GM19238 (cell line): ENCODE results near the gene LSM7.
"Not testable (repeated sequence)": the region's sequence is repeated elsewhere in the genome, so short reads cannot be mapped to it uniquely, and the experiment has no call there.

ENCODE experiments used
- DNase-seq: peaks from one replicate; pipeline ENCODE4 v3.0.0; 2011; ENCODE audit warnings: low spot score; ENCODE audit not compliant: insufficient read length

Gene LSM7

DNA sequence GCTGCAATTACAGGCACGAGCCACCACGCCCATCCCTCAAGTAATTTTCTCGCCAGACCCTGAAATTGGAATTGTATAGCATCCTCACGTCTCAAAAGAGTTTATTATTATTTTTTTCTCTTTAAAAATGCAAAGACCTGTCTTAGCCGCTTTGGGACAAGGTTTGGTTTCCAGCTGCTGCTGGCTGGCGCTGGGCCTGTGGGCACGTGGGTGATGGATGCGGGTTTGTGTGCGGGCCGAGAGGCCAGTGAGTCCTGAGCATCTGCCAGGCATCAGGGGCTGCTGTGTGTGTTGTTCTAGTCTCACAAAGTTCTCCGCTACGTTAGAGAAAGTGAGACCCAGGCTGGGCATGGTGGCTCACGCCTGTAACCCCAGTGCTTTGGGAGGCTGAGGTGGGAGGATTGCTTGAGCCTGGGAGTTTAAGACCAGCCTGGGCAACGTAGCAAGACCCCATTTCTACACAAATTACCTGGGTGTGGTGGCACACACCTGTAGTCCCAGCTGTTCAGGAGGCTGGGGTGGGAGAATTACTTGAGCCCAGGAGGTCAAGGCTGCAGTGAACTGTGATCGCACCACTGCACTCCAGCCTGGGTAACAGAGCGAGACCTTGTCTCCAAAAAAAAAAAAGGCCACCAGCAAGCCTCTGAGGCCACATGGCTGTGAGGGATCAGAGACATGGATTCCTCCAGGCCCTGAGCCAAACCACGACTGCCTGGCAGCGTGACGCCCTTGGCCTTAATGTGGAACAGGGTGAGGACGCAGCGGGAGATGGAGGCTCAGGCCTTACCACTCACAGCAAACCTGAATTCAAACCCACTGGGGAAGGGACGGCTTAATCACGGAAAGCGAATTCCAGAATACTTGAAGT lies 27.0 kb upstream of the LSM7 start:
- DNase-seq = no peak

DNA sequence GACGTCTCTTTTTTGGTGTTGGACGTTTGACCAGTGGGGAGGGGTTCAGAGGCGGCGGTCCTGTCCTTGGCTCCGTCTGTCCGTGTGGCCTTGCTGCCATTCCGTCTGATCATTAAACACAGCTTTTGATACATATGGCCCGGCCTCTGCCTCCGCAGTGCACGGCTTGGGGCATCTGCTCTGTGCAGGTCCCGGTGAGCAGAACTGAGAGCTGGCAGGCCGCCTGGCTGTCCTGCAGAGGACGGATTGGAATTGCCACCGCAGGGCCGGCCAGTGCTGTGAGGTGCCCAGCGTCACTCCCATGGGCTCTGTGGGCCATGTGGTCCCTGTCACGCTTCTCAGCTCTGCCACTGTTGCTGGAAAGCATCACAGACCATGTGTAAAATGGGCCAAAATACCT lies 26.3 kb upstream of the LSM7 start:
- no peak for DNase-seq

DNA sequence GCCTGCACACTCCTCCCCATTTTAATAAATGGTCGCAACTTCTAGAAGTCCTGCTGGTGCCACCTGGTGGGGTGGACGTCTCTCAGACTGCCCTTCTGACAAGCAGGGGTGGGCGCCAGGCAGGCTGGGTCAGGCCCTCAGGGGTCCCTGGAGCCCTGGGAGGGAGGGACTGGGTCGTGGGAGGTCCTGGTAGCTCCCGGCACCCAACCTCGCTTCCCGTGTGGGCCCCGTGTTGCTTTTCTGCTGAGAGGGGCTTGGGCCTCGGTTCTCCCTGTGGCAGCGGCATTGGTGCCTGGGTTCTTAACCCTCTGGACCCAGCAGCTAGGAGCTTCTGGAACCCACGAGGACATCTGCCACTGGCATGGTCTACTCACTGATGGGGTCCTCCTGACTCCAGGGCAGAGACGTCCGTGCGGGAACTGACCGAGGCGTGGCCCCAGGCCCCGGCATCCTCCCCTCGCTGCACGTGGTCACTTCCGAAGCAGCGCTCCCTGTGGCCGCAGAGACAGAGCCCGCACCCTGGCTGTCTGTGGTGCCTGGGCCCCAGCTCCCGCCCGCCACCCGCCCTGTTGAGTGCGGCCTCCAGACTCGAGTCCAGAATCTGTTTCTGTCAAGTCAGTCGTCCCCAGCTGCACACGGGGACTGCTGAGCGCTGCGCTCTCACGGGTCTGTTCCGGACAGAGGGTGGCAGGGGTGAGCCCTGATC lies 25.7 kb upstream of the LSM7 start:
- DNase-seq = no peak

DNA sequence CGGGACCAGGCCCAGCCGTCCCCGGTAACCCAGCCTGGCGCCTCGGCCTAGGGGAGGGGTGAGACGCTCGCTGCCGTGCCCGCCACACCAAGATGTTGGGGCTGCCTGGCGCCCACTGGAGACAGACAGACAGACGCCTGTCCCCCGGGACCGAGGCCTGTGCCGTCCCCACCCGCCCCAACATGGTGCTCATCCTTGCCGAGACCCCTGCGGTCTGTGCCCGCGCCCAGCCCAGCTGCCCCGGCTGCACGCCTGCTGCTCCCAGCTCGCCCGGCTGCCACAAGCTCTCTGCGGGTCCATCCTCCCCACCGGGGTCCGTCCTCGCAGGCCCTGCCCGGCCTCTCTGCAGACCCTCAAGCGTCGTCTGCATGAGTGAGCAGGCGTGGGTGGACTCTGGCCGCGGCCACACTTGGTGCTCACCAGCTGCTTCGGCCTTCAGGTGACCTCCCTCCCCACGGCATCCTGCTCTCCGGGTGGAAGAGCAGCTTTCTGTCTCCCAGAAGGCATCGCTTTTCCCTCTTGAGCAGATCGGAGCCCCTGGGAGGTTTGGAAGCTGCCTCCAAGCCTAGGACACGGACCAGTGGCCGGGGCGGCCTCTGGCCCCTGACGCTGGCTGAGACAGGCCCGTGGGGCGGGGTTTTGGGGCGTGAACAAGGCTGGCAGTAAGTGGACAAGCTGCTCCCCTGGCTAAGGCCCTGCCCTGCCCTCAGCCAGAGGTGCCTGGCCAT lies 24.9 kb upstream of the LSM7 start:
- DNase-seq = no peak

DNA sequence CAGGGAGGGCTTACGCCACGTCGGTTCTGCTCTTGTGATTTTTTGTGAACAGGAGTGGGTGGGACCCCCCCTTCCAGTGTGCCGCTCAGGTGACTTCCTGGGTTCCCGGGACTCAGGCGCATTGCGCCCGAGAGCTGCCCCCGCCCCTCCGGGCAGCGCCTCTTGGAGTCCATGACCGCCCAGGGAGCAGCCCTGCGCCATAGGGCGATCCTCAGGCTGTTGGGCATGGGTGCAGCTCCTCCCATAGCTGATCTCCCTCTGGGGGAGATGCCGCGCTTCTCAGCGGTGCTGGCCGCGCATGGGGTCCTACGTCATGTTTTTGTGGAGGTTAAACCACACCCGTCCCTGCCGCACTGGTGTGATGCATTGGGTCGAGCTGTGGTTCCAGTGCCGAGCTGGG lies 23.7 kb upstream of the LSM7 start:
- no peak for DNase-seq

DNA sequence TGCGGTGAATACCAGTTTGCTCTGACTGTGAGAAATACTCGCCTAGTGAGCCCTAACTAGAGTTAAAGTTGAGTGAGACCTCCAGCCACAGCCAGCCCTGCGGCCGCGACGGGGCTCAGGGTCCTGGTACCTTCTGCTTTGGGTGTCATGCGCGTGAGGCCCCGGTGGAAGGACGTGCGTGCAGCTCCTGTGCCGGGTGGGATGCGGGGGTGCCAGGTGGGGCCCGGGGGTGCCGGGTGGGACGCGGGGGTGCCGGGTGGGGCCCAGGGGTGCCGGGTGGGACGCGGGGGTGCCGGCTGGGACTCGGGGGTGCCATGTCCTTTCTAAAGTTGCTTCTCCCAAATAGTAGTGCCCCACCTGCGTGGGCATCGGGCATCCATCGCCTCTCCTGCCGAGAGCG lies 23.2 kb upstream of the LSM7 start:
- no peak for DNase-seq

DNA sequence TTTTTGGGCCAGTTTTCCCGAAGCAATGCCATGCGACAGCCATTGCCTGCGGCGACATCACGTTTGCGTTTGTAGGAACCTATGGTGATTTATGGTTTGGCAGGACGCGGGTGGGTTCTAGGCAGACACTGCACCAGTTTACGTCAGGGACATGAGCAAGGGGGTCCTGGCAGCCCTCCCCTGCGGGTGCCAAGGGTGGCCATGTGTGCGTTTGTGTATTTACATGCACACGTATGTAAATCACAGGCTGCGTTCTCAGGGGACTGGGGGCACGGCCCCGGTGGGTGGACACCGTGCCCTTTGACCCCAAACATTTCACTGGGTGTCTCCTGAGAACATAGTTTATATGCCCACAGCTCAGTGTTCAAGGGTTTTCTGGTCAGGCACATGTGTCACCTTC lies 22.3 kb upstream of the LSM7 start:
- DNase-seq = no peak

DNA sequence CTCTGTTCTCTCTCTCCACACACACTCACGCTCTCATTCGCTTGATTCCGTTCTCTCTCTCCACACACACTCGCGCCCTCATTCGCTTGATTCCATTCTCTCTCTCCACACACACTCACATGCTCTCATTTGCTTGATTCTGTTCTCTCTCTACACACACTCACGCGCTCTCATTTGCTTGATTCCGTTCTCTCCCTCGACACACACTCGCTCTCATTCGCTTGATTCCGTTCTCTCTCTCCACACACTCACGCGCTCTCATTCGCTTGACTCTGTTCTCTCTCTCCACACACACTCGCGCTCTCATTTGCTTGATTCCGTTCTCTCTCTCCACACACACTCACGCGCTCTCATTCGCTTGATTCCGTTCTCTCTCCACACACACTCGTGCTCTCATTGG lies 21.4 kb upstream of the LSM7 start:
- DNase-seq = not testable (repeated sequence)

DNA sequence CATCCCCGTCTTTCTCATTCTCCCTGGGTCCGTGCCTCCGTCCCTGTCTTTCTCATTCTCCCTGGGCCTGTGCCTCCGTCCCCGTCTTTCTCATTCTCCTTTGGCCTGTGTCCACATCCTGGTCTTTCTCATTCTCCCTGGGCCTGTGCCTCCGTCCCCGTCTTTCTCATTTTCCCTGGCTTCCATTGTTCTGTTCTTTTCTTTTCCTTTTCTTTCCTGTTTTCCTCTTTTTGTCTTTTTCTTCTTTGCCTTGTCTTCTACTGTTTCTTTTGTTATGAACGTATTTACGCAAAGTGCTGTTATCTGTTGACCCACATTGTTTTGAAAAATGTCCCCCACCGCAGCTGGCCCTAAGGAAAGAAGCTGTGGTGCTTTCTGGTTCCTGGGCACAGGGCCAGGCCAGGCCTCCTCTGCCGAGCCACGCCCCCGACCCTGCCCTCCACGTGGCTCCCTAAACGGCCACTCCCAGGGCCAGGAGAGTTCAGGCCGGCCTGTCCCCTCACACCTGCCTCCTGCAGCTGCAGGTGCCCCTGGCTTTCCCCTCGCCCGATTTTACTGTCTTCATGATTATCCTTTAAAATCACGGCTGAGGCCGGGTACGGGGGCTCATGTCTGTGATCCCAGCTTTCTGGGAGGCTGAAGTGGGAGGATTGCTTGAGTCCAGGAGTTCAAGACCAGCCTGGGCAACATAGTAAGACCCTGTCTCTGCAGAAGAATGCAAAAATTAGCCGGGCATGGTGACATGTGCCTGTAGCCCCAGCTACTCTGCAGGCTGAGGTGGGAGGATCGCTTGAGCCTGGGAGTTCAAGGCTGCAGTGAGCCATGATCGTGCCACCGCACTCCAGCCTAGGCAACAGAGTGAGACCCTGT lies 17.6 kb upstream of the LSM7 start:
- no peak for DNase-seq

DNA sequence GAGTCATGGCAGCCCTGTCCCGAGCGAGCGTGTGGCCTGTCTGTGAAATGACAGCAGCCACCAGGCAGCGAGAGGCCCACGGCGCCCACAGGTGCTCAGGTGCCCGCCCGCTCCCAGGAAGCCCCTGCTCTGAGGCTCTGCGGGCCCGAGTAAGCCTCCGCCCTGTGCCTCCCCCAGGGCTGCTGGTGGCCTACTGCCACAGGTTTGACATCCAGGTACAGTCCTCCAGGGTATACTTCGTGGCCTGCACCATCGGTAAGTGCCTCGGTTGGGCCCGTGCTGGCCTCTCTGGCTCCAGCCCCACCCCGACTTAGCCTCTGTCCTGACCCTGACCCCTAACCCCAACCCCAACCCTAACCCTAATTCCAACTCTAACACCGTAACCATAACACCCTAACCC lies 16.7 kb upstream of the LSM7 start:
- DNase-seq = no peak

DNA sequence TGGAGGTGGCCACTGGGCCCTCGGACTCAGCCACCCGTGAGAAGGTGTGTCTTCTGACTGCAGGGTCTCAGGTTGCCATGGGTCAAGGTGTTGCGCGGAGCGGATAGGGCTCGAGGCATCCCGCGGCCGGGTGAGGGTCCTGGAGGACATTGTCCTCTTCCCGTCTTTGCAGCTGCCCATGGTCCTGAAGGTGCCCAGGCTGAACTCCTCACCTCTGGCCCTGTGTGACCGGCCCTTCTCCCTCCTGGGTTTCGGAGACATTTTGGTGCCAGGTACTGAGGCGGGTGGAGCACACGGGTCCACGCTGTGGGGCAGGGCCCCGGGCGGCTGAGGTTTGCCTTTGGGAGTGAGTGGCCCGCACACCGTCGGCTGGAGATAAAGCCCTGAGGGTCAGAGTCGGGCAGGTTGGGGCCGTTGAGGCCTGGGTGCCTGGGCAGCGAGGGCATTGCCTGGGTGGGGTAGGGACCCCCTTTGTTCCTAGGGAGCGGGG lies 16.0 kb upstream of the LSM7 start:
- DNase-seq = no peak

DNA sequence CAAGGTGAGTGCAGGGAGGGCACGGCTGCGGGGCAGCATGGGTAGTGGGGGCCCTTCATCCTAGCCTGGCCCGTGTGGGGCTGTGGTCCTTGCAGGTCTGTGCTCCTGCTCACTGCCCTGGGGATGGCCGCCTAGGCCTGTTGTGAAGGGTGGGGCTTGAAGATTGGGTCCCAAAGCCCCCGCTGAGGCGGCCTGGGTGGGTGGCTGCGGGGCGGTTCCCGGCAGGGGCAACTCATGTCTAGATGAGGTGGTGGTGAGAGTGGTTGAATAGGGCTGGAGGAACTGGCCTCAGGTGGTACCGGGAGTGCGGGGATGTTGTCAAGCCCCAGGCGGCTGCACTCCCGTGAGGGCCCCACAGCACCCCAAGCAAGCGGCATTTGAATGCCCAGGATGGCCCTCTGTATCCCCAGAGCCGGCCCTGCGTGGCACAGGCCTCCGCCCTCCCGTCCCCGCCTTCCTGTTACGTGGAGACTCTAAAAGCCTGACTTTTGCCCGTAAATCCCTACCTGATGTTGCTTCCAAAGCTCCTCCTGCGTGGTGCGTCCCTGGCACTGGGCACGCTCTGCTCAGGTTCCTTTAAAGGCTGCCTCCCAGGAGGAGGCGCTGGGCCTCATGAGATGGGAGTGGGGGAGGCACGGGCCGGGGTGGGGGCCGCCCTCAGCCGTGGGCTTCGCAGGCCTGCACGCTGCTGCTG lies 15.1 kb upstream of the LSM7 start:
- no peak for DNase-seq

DNA sequence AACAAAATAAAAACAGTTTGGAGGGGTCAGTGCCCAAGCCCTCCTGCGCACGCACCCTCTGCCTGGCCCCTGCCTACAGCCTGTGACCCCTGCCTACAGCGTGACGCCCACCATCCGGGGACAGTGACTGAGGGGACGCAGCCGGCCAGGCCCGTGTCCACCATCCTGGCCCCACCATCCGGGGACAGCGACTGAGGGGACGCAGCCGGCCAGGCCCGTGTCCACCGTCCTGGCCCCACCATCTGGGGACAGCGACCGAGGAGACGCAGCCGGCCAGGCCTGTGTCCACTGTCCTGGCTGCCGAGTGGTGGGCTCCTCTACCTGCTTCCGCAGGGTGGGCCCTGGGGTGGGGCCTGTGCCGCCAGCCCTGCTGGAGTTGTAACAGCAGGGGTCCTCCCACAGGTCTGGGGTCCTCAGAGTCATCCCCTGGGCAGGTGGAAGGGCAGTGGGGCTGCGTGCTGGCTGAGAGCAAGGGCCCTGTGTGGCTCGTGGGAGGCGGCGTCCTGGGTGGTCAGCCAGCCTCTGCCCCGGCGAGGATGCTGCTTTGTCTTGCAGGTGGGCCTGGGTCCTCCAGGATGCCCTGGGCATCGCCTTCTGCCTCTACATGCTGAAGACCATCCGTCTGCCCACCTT lies 14.4 kb upstream of the LSM7 start:
- no peak for DNase-seq

DNA sequence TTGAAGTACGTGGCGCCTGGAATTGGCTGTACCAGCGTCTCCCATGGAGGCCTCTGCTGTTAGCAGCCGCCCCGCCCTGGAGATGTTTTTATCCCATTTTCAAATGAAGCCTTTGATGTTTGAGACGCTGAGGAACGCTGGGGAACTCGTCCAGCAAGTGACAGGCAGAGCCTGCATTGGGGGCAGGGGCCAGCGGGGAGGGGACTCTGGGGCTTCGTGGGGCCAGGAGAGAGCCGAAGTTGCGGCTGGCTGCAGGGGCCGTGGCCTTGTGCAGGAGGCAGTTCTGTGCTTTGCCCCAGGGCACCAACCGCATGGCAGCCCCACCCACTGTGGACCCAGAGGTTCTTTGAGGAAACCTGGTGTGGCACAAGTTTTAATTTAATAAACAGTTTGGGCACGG lies 13.6 kb upstream of the LSM7 start:
- DNase-seq = no peak

DNA sequence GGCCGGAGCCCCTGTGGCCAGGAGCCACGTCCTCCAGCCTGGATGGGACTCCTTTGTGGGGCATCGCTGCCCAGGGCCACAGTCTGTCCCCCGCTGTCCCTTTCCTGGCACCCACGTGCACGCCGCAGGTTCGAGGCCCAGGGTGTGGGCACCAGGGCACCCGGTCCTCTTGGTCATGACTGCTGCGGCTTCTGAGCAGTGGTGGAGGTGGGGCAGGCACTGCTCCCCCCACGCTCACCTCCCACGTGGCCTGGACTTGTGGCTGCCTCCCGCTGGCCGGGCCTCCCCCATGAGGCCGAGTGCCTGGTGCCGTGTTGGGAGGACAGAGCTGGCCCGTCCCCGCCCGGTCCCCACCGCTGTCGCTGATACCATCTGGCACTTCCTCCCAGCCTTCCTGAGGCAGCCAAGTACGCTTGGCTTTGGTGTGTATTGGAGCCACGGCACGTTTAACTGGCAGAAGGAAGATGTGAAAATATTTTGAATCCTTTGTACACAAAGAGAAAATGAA lies 12.9 kb upstream of the LSM7 start:
- DNase-seq = no peak

DNA sequence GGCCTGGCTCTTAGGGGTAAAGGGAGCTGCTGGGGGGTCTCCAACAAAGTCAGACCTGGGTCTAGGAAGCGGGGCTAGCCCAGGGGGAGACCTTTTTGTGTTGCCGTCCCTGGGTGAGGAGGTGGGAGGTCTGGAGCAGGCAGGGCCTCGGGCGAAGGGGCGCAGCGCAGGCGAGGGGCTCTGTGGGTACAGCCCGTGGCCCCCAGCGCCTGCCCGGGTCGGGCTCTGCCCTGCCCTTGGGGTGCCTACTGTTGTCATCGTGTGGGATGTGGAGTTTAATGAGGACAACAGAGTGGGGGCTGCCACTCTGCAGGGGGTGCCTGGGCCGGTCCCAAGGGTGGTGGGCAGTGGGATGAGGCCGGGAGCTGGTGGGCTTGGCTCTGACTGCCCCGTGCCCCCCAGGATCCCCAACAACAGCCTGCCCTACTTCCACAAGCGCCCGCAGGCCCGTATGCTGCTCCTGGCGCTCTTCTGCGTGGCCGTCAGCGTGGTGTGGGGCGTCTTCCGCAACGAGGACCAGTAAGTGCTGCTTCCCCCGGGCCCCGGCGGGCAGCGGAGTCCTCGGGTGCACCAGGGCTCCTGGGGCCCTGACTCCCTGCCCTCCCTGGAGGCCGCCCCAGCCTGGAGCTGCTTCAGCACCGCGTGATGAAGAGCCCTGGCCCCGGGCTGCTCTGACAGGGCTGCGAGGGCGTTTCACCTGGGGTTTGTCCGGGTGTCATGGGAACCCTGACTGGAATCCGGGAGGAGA lies 12.3 kb upstream of the LSM7 start:
- DNase-seq = no peak

DNA sequence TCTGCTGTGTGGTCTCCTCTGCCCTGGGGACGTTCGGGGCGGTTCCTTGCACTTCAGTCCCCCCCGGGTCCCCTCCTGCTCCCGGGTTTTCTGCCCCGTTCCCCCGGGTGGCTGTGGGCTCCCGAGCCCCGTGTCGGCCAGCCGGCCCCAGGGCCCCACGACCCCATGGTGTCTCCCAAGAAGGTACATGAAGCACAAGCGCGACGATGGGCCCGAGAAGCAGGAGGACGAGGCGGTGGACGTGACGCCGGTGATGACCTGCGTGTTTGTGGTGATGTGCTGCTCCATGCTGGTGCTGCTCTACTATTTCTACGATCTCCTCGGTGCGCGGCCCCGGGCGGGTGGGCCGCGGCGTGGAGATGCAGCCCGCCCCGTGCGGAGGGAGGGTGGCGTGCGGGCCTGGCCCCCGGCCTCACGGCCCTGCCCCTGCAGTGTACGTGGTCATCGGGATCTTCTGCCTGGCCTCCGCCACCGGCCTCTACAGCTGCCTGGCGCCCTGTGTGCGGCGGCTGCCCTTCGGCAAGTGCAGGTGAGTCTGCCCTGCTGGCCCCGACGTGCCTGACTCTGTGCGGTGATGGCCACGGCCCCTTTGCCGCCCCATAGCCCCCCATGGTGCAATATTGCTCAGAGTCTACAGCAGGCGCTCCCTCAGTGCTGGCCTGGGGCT lies 11.4 kb upstream of the LSM7 start:
- no peak for DNase-seq

DNA sequence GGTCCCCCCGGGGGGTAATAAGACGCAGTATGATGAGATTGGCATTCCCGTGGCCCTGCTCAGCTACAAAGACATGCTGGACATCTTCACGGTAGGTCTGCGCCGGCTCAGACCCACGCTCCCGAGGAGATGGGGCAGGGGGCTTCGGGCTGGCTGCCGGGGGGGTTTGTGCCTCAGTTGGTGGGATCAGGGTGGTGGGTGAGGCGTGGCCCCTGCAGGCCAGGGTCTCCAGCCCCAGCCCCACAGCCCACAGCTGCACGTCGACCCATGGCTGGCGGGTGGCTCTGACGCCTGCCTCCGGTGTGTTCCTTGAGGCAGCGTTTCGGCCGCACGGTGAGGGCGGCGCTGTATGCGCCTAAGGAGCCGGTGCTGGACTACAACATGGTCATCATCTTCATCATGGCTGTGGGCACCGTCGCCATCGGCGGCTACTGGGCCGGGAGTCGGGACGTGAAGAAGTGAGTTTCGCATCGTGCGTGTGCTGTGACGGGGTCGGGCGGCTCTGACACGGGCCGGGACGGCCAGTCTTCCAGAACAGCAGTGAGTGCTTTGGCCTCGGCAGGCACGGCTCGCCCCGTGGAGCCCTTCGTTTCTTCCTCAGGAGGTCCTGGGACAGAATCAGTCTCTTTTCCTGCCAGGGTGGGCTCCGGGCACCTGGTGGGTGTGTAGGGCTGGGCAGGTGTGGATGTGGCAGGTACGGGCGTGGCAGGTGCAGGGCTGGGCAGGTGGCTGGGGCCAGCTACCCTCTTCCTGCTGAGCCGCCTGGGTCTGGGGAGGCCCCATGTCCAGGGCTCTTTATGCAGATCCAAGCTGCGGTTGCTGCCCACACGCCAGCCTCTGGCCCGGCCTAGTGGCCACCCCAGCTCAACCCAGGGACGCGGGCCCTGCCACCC lies 10.6 kb upstream of the LSM7 start:
- DNase-seq = no peak
